Uterus (tissue), 4 donors: ENCODE results near the gene ZBTB20. TPM values are rescaled to one million over a fixed set of nuclear protein-coding genes. Genes with fewer than 3 reads are reported as not detected.

Experiments used
- DNase-seq, 2 donors: peaks; one replicate each; pipeline ENCODE4 v3.0.0-alpha.2; 2019 to 2020
- H3K27ac ChIP-seq, 2 donors: fragments of 200-600 bp; sonication (generic); 1 replicate in 1 of 2; 2 replicates in 1 of 2; pipeline ENCODE4 v1.5.1; 2016 to 2018
- H3K27me3 ChIP-seq, 2 donors: fragments of 200-600 bp; sonication (generic); one replicate each; pipeline ENCODE4 v1.5.1; 2018 to 2019; ENCODE audit warnings: control low read depth in 1 of 2
- H3K36me3 ChIP-seq, 2 donors: fragments of 200-600 bp; sonication (generic); one replicate each; pipeline ENCODE4 v1.5.1; 2019; ENCODE audit warnings: control low read depth in 1 of 2
- H3K4me1 ChIP-seq, 2 donors: fragments of 200-600 bp; sonication (generic); one replicate each; pipeline ENCODE4 v1.5.1; 2018 to 2019; ENCODE audit warnings: control low read depth in 1 of 2
- H3K4me3 ChIP-seq, 2 donors: fragments of 200-600 bp; sonication (generic); 1 replicate in 1 of 2; 2 replicates in 1 of 2; pipeline ENCODE4 v1.5.1; 2018 to 2019; ENCODE audit warnings: mild to moderate bottlenecking in 1 of 2
- H3K9me3 ChIP-seq, 2 donors: fragments of 200-600 bp; sonication (generic); one replicate each; pipeline ENCODE4 v1.5.1; 2019; ENCODE audit warnings: control low read depth in 1 of 2
- POLR2A ChIP-seq, 2 donors: fragments of 450-650 bp; IDR thresholded peaks; one replicate each; pipeline ENCODE4 v1.6.1; 2016; ENCODE audit warnings: antibody characterized with exemption in 2 of 2, mild to moderate bottlenecking in 1 of 2, moderate library complexity in 1 of 2
- intact Hi-C: fragments of 100-400 bp; cut with DNase I; formaldehyde crosslinking; loops from one replicate; pipeline ENCODE4 v1.15.1; 2023; ENCODE audit warnings: low total_unique reads
- total RNA-seq, 4 donors: library from RNA; depleted of rRNA in 3 of 4; stranded (reverse); fragments of >200 nt in 3 of 4; gene quantifications; one replicate each; pipeline versions ENCODE4 v1.1.0 to v1.2.4, GENCODE V29; 2014 to 2023
- TF ChIP-seq, protein P1 (sequence below), 4 experiments: fragments of 200-600 bp in 2 of 4; fragments of 450-650 bp in 2 of 4; sonication (generic) in 2 of 4; IDR thresholded peaks; one replicate each; pipeline ENCODE4 v1.5.1; 2016 to 2019; ENCODE audit warnings: antibody characterized with exemption in 4 of 4, mild to moderate bottlenecking in 2 of 4, moderate library complexity in 1 of 4
- donor health status: DM: yes; HTN: yes; CAD: no.

The ZBTB20 gene
- total RNA-seq, 4 donors from 2014 or later, result 35.6 to 157 (median 85.1) TPM

DNA sequence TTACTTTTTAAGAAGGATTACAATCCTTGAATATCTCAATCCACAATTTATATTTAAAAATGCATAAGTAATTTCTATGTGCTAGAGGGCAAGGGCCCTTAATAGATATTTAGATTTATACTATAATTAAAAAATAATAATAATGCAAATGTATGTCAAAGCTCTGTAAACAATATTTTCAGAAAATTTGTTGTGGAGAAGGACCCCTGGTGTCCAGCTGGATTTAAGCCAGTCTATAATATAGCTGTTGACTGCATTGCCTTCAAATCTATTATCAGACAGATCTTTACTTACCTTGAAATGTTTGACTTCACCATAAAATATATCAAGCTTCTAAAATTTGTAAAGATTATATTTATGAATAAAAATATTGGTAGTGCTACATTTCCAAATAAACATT is 65.6 kb downstream of the ZBTB20 start:
- Histone ChIP-seq H3K27ac (no peak overlapping the region), H3K4me3 (no peak overlapping the region), H3K36me3 (no peaks in the 10 kb centered on the region), H3K4me1 (no peaks in the 10 kb centered on the region), H3K27me3 (no peaks in the 10 kb centered on the region), H3K9me3 (no peaks in the 10 kb centered on the region)
- intact Hi-C loops, result no loop called here
- no peak for DNase-seq
- TF ChIP-seq, protein P1, sequence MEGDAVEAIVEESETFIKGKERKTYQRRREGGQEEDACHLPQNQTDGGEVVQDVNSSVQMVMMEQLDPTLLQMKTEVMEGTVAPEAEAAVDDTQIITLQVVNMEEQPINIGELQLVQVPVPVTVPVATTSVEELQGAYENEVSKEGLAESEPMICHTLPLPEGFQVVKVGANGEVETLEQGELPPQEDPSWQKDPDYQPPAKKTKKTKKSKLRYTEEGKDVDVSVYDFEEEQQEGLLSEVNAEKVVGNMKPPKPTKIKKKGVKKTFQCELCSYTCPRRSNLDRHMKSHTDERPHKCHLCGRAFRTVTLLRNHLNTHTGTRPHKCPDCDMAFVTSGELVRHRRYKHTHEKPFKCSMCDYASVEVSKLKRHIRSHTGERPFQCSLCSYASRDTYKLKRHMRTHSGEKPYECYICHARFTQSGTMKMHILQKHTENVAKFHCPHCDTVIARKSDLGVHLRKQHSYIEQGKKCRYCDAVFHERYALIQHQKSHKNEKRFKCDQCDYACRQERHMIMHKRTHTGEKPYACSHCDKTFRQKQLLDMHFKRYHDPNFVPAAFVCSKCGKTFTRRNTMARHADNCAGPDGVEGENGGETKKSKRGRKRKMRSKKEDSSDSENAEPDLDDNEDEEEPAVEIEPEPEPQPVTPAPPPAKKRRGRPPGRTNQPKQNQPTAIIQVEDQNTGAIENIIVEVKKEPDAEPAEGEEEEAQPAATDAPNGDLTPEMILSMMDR (IDR thresholded peaks at IDR 0.05), result no peak
- TF ChIP-seq POLR2A (IDR thresholded peaks at IDR 0.05), result no peak

DNA sequence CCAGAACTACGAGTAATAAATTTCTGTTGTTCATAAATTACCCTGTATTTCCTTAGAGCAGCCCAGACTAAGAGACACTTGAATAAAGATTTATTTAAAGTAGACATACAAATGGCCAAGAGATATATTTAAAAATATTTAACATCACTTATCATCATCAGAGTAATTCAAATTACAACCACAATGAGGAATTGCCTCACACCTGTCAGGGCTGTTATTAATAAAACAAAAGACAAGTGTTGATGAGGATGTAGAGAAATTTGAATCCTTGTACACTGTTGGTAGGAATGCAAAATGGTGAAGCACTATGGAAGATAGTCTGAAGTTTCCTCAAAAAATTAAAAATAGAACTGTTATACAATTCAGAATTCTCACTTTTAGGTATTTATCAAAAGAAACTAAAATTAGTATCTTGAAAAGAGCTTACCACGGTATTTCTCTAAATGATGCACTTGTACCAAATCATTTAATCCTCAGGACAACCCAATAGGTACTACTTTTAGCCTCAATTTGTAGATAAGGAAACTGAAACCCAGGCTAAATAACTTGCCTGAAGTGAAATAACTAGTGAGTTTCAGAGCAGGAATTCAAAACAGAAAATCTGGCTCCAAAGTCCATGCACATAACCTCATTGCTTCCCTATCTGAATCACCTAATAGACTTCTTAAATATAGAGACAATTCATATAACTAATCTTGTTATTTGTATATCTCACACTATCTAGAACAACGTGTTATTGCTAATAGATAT is 69.4 kb downstream of the ZBTB20 start:
- no peak for DNase-seq
- H3K4me1 ChIP-seq, result no peaks in the 10 kb centered on the region
- H3K27ac ChIP-seq, result no peak overlapping the region
- no peaks in the 10 kb centered on the region for H3K27me3 ChIP-seq
- TF ChIP-seq, protein P1 (IDR thresholded peaks at IDR 0.05), result no peak
- no peak for TF ChIP-seq POLR2A (IDR thresholded peaks at IDR 0.05)
- intact Hi-C loops, result no loop called here
- no peak overlapping the region for H3K4me3 ChIP-seq
- no peaks in the 10 kb centered on the region for H3K36me3 ChIP-seq
- H3K9me3 ChIP-seq, result no peaks in the 10 kb centered on the region

DNA sequence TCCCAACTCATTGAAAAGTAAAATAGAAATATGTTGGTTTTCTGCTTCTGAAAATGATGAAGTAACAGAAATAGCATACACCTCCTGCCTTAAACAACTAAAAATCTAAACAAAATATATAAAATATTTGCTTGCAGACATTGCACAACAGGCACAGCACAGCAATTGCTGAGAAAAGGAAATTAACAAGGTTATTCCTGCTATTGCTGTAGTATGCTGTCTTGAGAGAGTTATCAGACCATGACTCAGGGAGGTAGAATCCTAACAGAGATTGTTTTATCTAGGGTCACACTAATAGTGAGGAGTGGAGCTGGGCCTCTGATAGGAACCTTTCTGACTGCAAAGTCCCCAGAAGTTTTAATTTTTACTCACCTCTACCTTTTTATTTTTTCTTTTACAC is 72.6 kb downstream of the ZBTB20 start:
- DNase-seq, result no peak
- Histone ChIP-seq H3K27ac (no peak overlapping the region), H3K9me3 (no peaks in the 10 kb centered on the region), H3K4me1 (no peaks in the 10 kb centered on the region), H3K36me3 (no peaks in the 10 kb centered on the region), H3K4me3 (no peak overlapping the region), H3K27me3 (no peaks in the 10 kb centered on the region)
- intact Hi-C loops, result no loop called here
- TF ChIP-seq, protein P1 (IDR thresholded peaks at IDR 0.05), result no peak
- TF ChIP-seq POLR2A (IDR thresholded peaks at IDR 0.05), result no peak

DNA sequence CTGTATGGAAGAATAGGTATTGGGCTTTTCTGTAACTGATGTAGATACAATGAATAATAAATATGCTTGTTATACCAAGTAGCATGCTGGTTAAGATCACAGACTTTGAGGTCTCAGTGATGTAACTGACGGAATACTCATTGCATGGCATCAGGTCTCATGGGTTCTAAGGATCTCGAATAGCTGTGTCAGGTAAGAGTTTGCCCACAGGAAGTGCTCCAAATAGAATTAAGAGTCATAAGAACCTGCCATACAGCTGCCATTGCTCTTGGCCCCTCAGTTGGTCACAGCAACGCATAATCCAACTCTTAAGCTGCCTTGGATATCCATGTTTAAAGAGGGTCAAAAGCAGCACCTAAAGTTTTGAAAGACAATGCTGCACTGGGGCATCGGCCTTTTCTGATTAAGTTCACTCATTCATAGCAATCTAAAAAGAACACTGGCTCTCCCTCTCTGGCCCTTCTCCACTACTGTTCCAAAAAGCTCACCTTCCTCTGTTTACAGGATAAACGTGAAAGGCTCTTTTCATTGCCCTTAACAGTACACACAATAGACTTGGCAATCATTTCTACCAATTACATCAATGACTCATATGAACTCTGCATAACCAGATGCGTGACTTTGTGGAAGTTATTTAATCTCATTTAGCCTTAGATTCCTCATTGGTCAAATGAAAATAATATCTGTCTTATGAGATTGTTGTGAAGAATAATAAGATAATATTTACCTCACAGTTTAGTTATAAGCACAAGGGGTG is 74.6 kb downstream of the ZBTB20 start:
- Histone ChIP-seq H3K4me1 (no peaks in the 10 kb centered on the region), H3K36me3 (no peaks in the 10 kb centered on the region), H3K9me3 (no peaks in the 10 kb centered on the region), H3K27ac (peak overlapping the region; percentile 10 to 48), H3K27me3 (no peaks in the 10 kb centered on the region), H3K4me3 (no peak overlapping the region)
- no peak for DNase-seq
- no peak for TF ChIP-seq POLR2A (IDR thresholded peaks at IDR 0.05)
- TF ChIP-seq, protein P1 (IDR thresholded peaks at IDR 0.05), result no peak
- intact Hi-C loops, result no loop called here

DNA sequence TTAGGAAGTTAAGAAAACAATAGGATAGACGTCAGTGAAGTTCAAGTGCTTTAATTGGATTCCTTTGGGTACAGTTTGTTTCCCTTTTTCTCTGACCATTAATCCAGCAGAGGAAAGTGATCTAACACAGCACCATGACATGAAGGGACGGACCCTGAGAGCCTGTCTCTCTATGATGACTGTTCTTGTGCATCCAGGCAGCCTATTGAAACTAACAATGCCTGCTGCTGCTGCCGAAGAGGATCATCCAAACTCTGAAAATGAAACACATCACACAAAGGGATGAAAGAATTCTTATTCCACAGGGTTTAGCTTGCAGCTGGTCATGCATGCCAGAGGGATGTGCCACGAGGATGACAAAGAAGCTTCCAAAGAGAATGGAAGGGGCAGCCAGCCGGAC is 75.5 kb downstream of the ZBTB20 start:
- no peaks in the 10 kb centered on the region for H3K36me3 ChIP-seq
- intact Hi-C loops, result no loop called here
- no peak for DNase-seq
- H3K27me3 ChIP-seq, result no peaks in the 10 kb centered on the region
- H3K27ac ChIP-seq, result peak overlapping the region; percentile 10 to 48
- TF ChIP-seq POLR2A (IDR thresholded peaks at IDR 0.05), result no peak
- TF ChIP-seq, protein P1 (IDR thresholded peaks at IDR 0.05), result no peak
- no peak overlapping the region for H3K4me3 ChIP-seq
- no peaks in the 10 kb centered on the region for H3K9me3 ChIP-seq
- H3K4me1 ChIP-seq, result no peaks in the 10 kb centered on the region
